ENCODE data around the gene C11orf86. TPM values are rescaled to one million over a fixed set of nuclear protein-coding genes. Genes with fewer than 3 reads are reported as not detected.

The C11orf86 gene
- total RNA-seq, 4 donors from 2014 or later, result 21.0 to 88.3 (median 56.1) TPM; not detected in 1

- no peaks in the 10 kb centered on the region for H3K36me3 ChIP-seq
- no peaks in the 10 kb centered on the region for H3K4me1 ChIP-seq
- no peaks in the 10 kb centered on the region for H3K9me3 ChIP-seq
- H3K27me3 ChIP-seq, result peaks cover 9% of the 10 kb centered on the region
- intact Hi-C loops (cut with DNase I; ENCODE audit: low total_unique reads), result no loop called here
- WGBS, 2 donors (ENCODE audit: low coverage in 1 of 2), result 48 to 56% methylated on average over 2 of the region's 2 CpGs
- H3K4me3 ChIP-seq, result no peak overlapping the region
- DNase-seq, result no peak
- no peak for TF ChIP-seq EP300 (IDR thresholded peaks at IDR 0.05; ENCODE audit: low read depth)
- TF ChIP-seq, protein P1, sequence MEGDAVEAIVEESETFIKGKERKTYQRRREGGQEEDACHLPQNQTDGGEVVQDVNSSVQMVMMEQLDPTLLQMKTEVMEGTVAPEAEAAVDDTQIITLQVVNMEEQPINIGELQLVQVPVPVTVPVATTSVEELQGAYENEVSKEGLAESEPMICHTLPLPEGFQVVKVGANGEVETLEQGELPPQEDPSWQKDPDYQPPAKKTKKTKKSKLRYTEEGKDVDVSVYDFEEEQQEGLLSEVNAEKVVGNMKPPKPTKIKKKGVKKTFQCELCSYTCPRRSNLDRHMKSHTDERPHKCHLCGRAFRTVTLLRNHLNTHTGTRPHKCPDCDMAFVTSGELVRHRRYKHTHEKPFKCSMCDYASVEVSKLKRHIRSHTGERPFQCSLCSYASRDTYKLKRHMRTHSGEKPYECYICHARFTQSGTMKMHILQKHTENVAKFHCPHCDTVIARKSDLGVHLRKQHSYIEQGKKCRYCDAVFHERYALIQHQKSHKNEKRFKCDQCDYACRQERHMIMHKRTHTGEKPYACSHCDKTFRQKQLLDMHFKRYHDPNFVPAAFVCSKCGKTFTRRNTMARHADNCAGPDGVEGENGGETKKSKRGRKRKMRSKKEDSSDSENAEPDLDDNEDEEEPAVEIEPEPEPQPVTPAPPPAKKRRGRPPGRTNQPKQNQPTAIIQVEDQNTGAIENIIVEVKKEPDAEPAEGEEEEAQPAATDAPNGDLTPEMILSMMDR (IDR thresholded peaks at IDR 0.05), result no peak
- TF ChIP-seq POLR2AphosphoS5 (IDR thresholded peaks at IDR 0.05), result no peak
- no peak for TF ChIP-seq POLR2A (IDR thresholded peaks at IDR 0.05)
- no peak overlapping the region for H3K27ac ChIP-seq
- in situ Hi-C loops (cut with MboI; ENCODE audit: low pct_ligation_motif_present in 1 of 4, low pct_unique_long_range_greater_than_20kb in 1 of 4, low sequenced_read_pairs in 3 of 4), result no loop called here
These were observed 16.9 kb downstream of the C11orf86 start for GRCh38 chr11:66992041-66992440.

DNA sequence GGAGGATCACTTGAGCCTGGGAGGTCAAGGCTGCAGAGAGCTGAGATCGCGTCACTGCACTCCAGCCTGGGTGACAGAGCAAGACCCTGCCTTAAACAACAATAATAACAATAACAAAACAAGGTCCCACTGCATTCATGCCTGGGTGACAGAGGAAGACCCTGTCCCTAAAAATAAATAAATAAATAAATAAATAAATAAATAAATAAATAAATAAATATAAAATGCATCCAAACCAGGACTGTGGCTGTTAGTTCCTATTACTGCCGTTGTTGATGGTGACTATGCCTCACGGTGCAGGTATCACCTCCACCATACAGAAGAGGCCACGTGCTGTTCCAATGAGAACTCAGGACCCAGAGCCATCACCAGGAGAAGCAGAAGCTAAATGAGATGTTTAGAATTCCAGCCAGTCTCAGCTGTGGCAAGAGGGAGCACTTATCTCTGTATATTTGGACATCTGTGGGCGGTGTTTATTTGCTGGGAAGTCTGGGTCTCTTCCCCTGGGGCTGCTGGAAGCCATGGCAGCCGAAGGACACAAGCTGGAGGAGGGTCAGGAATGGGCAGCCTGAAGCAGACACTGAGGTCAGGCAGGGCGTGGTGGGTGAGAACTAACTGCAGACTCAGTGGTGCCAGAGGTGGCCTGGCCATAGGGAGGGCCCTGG, 21.6 kb downstream of the C11orf86 start:
- Histone ChIP-seq H3K36me3 (no peaks in the 10 kb centered on the region), H3K27me3 (peaks cover 9% of the 10 kb centered on the region), H3K9me3 (no peaks in the 10 kb centered on the region), H3K27ac (no peak overlapping the region), H3K4me3 (no peak overlapping the region), H3K4me1 (no peaks in the 10 kb centered on the region)
- 62 to 65% methylated on average over 4 to 8 of the region's 8 CpGs for WGBS, 2 donors (ENCODE audit: low coverage in 1 of 2)
- TF ChIP-seq POLR2AphosphoS5 (IDR thresholded peaks at IDR 0.05), result no peak
- intact Hi-C loops (cut with DNase I; ENCODE audit: low total_unique reads), result no loop called here
- in situ Hi-C loops (cut with MboI; ENCODE audit: low pct_ligation_motif_present in 1 of 4, low pct_unique_long_range_greater_than_20kb in 1 of 4, low sequenced_read_pairs in 3 of 4), result no loop called here
- no peak for DNase-seq

GRCh38 chr11:66999555-66999954, 24.5 kb downstream of the C11orf86 start:
- in situ Hi-C loops (cut with MboI; ENCODE audit: low pct_ligation_motif_present in 1 of 4, low pct_unique_long_range_greater_than_20kb in 1 of 4, low sequenced_read_pairs in 3 of 4), result no loop called here
- no peak overlapping the region for H3K4me3 ChIP-seq
- H3K27ac ChIP-seq, result no peak overlapping the region
- no peaks in the 10 kb centered on the region for H3K4me1 ChIP-seq
- intact Hi-C loops (cut with DNase I; ENCODE audit: low total_unique reads), result no loop called here
- TF ChIP-seq POLR2AphosphoS5 (IDR thresholded peaks at IDR 0.05), result no peak
- TF ChIP-seq, protein P1 (IDR thresholded peaks at IDR 0.05), result no peak
- no peak for TF ChIP-seq EP300 (IDR thresholded peaks at IDR 0.05; ENCODE audit: low read depth)
- TF ChIP-seq POLR2A (IDR thresholded peaks at IDR 0.05), result no peak
- peaks cover 3% of the 10 kb centered on the region for H3K27me3 ChIP-seq
- no peaks in the 10 kb centered on the region for H3K9me3 ChIP-seq
- 82 to 88% methylated on average over 4 to 7 of the region's 7 CpGs for WGBS, 2 donors (ENCODE audit: low coverage in 1 of 2)
- no peaks in the 10 kb centered on the region for H3K36me3 ChIP-seq
- no peak for DNase-seq

- intact Hi-C loops (cut with DNase I; ENCODE audit: low total_unique reads), result no loop called here
- H3K36me3 ChIP-seq, result no peaks in the 10 kb centered on the region
- H3K9me3 ChIP-seq, result no peaks in the 10 kb centered on the region
- in situ Hi-C loops (cut with MboI; ENCODE audit: low pct_ligation_motif_present in 1 of 4, low pct_unique_long_range_greater_than_20kb in 1 of 4, low sequenced_read_pairs in 3 of 4), result loop anchor here in 1 of 4 donors (25.0 kb wide), 1 partner anchor 289 kb away; no protein-coding TSS in a partner anchor
- WGBS, 2 donors (ENCODE audit: low coverage in 1 of 2), result 90 to 95% methylated on average over 2 to 5 of the region's 5 CpGs
- no peak overlapping the region for H3K4me3 ChIP-seq
- H3K27me3 ChIP-seq, result no peaks in the 10 kb centered on the region
- H3K27ac ChIP-seq, result no peak overlapping the region
- DNase-seq, result no peak
- H3K4me1 ChIP-seq, result no peaks in the 10 kb centered on the region
- TF ChIP-seq, protein P1 (IDR thresholded peaks at IDR 0.05), result no peak
- no peak for TF ChIP-seq POLR2AphosphoS5 (IDR thresholded peaks at IDR 0.05)
- TF ChIP-seq POLR2A (IDR thresholded peaks at IDR 0.05), result no peak
- TF ChIP-seq EP300 (IDR thresholded peaks at IDR 0.05; ENCODE audit: low read depth), result no peak
These were observed 26.2 kb downstream of the C11orf86 start for GRCh38 chr11:67001332-67001731.

All from transverse colon (tissue), 4 donors.